HG02623 (cell line): ENCODE results near the gene CILP2.

Experiments
- ATAC-seq: cut with Tn5 transposase; IDR thresholded peaks from one replicate; pipeline ENCODE4 v1.9.1; 2021; ENCODE audit warnings: moderate library complexity; ENCODE audit not compliant: unreplicated experiment

Gene CILP2

DNA sequence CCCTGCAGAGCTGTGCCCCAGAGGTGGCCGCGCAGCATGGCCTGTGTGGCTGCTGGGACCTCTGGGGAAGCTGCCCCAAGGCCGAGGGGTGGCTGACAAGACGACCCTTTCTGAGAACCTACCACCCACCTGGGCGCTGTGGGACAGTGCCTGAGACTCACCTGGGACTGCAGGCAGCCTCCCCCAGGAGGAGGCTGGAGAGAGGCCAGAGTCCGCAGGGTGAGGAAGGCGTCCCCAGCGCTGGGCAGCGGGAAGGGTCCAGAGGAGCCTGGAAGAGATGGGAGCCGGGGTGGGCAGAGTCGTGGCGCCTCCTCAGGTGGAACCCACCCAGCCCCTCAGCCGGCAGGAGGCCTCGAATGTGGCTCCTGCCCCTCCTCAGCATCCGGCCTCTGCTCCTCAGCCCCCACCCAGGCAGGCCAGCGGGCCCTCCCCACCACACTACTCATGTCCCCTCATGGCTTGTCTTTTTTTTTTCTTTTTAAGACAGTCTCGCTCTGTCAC, 25.3 kb downstream of the CILP2 start:
- no peak for ATAC-seq

DNA sequence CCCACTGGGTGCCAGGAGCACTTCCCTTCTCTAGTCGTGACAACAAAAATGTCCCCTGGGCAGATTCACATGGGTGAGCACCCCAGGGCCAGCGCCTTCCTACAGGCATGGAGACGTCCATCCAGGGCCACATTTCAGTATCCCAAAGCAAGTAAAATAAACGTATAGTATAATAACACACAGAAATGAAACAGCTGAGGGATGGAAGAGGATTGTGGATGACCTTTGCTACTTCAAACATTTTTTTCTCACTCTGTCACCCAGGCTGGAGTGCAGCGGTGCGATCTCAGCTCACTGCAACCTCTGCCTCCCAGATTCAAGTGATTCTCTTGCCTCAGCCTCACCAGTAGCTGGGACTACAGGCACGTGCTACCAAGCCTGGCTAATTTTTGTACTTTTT, 28.2 kb downstream of the CILP2 start:
- no peak for ATAC-seq

DNA sequence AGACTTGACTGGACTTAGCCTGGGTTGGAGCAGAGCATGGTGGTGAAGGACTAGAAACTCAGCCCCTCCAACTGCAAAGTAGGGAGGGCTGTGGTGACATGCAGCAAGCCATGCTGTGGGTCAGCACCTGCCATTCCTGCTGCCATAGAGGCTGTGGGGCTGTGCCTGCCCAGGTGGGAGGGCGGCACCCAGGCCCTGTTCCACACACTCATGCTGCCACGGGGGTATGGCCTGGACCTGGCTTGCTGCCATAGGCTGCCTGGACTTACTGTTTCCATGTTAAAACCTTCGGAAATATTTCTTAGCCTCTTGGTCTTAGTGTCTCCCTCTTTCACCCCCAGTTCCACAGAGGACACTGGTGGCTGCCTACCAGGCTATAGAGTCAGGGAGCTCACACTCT, 29.3 kb downstream of the CILP2 start:
- no peak for ATAC-seq

DNA sequence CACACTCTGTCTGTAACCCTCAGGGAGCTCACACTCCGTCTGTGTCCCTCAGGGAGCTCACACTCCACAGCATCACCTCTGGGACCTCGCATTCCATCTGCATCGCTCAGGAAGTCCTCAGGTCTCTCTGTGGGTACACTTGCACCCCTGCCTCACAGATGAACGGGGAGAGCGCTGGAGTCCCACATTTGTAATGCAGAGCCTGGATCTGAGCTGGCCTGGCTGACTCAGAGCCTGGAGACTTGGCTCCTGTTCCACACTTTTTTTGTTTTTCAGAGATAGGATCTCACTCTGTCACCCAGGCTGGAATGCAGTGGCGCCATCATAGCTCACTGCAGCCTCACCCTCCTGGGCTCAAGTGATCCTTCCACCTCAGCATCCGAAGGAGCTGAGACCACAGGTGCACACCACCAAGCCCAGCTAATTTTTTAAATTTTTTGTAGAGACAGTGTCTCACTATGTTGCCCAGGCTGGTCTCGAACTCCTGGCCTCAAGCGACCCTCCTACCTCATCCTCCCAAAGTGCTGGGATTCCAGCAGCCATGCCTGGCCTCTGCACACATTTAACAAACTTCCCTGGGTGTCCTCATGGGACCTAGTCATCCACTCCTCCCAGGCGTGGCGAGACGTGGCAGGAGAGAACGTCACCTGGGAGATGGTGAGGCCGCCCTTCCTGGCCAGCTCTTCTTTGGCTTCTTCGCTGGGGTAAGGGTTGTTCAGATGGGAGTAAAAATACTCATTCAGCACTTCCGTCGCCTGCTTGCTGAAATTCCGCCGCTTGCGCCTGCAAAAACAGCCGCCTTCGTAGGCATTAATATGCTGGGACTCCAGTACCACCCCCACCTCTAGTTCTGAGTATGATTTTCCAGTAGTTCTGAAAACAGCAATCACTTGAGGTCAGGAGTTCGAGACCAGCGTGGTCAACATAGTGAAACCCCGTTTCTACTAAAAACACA, 31.0 kb downstream of the CILP2 start:
- ATAC-seq, result no peak

DNA sequence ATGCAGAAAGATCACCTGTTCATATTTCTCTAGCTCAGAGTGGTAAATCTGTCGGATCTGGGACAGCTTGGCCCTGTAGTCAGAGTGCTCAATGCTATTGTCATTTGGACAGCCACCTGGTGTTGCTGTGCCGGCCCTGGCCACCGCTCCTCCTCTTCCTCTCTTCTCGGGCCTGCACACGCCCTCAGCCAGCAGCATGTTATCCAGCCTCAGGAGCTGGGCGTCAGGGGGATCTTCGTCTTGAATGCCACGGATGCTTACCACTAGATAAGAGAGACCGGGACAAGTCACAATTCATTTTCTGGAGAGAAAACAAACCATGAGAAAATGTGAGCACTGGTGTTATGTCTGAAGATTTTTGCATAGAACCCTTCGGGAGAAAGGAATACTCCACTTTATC, 32.5 kb downstream of the CILP2 start:
- ATAC-seq, result no peak

DNA sequence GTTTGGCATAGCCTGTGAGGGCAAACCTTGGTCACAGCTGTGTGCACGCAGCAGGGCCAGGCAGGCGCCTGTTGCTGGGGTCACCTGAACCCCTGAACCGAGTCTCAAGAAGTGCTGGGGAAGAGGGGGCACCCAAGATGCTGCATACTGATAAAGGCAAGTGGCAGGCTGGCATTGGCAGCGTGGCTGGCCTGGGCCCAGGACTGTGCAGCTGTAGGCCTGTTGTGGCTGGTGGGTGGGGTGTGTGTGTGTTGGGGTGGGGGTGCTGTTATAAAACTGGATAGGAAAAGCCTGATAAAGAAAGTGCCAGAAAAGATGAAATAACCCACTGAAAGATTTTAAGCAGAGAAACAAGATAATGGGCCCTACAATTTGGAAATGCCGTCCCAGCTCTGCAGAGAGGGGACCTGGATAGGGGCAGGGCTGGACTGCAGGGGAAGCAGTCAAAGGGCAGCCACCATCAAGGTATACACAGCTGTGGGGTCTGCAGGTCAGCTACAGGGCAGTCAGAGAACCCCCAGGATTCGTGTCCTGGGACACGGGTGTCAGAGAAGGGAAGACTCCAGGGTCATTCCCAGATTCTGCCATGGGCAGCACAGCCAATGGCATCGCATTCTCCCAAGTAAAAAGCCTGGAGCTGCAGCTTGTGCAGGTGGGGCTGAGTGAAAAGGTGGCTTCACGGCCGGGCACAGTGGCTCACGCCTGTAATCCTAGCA, 33.2 kb downstream of the CILP2 start:
- ATAC-seq, result no peak

DNA sequence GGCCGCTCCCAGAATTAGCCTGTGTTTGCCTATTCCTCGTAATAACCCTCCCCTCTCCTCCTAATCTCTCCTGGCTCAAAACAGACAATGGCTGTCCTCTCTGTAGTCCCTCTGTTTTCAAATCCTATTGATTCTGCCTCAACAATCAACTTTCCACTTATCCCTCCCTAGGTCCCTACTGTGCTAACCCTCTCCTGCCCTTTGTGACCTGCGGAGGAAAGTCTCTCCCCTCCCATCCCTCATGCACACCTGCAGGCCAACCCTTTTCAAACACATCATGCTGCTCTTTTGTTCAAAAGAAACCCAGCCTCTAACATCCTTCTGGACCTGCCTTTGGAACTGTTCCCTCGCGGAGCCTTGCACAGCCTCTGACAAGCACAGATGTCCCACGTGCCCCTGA, 37.3 kb downstream of the CILP2 start:
- no peak for ATAC-seq

DNA sequence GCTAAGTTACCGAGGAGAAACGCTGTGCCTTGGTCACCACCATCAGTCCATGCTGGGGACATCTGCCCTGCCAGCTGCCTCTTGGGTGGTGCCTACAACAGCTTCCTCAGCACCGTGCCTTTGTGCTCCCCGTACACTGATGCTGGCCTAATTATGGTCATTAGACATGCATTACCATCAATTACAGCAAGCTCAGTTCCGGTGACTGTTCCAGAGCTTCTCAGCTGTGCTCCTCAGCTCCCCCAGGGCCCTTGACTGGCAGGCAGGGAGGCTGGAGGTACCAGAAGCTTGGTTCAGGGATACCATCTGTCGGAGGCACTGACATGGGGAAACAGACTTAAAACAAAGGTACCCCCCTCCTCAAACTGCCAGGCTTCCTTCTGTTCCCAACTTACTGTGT, 40.2 kb downstream of the CILP2 start:
- ATAC-seq, result no peak

DNA sequence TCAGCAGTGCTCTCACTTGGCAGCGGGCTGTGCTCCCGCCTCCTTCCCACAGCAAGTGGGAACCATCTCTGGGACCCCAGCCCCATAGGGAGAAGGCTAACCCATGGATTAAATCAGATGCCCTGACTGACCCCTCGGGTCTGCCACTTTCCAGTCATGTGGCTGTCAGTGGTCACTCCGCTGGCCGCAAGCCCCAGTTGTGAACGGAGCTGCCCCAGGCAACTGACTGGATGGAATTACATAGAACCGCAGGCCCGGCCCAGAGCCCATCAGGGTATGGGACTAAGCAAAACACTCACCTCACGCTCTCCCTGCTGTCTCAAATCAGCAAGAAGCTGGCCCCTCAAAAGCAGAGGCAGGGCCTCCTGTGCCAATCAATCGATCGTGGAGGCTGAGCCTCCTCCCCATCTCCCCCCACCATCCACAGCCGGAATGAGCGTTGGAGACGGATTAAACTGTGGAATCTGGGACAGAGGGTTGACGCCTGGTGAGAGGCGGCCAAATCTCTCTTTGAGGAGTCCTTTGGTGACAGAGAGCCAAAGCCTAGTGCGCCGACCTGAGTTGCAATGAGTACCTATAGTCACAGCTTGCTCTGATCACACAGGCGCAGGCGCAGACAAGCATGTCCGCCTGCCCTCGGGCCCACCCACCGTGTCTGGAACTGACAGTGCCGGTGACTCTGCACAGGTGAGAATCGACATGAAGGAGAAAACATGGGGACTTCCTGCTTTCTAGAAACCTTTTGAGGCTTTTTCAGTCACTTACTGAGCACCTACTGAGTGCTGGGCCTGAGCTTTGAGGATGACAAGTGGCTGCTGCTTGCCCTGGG, 41.7 kb downstream of the CILP2 start:
- ATAC-seq, result no peak

DNA sequence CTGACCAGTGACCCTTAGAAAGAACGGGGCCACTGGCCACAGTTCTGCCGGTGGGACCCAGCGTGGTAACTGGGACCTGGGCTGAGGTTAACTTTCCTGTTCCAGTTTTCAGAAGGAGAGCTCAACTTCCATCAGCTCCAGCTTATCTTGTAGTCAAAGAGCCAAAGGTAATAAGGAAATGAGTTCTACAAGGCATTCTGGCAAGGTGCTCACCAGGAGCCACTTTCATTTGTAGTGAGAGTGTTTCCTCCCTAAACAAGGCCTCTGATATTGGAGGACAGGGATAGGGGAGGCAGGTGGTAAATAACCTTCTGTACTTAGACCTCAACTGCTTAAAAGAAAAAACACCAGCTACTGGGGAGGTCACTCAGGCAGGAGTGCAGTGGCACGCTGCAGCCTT, 42.4 kb downstream of the CILP2 start:
- no peak for ATAC-seq

DNA sequence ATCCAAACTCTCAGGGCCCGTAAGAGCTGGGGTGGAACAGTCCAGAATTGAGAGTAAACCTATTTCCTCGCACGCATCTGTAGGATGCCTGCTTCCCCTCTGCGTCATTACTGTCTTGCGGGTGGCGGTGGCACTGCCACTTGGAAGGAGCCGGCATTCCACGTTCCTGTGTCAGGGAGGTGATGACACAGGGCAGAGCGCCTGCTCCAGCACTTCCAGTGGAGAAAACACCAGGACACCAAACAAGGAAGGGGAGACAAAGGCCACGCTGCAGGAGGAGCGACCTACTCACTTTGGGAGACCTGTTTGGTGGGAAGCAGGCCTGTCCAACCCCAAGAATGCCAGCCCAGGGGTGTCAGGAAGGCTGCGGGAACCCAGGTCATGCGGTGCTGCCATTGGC, 43.3 kb downstream of the CILP2 start:
- no peak for ATAC-seq

DNA sequence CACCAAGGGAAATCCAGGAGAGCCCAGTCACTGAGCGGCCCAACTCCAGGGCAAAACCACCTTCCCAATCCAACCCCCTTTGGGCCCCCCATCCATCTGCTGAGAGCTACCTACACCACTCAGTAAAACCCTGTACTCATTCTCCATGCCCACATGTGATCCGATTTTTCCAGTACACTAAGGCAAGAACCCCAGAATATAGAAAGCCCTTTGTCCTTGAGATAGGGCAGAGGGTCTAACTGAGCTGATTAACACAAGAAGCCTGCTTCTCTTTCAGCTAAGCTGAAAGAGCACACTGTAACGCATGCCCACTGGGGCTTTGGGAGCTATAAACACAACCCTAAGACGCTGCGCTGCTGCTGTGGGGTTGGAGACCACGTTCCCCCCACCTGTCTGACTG, 44.4 kb downstream of the CILP2 start:
- ATAC-seq, result no peak

DNA sequence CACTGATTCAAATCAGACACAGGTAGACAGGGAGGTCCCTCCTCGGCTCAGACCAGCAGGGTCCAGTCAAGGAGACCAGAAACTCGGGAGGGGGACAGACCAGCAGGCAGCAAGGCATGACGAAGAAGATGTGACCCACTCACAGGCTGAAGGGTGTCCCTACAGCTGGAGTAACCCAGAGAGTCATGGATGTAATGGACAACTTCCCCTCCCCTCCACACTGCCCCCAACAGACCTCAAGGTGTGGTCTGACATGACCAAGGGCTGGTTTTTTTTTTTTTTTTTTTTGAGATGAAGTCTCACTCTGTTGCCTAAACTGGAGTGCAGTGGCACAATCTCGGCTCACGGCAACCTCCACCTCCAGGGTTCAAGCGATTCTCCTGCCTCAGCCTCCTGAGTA, 46.3 kb downstream of the CILP2 start:
- ATAC-seq, result no peak

DNA sequence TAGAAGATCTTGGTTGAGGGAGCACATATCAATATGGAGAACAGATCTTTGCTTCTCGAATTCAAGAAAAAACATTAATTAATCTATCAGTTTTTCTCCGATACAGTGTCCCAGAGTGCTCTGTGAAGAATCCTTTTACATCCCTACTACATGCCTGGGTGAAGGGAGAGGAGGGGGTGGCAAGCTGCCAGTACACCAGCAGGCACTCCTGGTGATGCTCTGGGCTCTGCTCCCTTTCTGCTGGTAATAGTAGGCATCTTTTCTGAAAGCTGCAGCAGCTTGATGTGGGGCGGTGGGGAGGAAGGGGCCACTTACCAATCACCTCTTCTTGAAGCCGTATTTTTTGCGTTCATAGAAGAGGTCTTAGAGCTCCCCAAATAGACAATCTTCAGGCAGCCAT, 49.7 kb downstream of the CILP2 start:
- ATAC-seq, result no peak

DNA sequence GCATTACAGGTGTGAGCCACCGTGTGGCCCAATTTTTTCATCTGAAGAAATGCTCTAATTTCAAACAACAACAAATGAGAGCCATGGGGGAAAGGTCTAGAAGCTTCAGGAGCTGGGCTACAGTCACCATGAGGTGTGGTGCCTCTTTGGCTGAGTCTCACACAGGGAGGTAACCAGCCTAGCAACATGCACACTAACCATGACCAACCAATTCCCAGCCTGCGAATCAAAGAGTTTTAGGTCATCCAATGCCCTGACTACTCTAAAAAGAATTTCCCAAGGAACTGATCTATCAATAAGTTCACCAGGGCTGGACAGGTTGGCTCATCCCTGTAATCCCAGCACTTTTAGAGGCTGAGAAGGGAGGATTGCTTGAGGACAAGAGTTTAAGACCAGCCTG, 50.5 kb downstream of the CILP2 start:
- ATAC-seq, result no peak

DNA sequence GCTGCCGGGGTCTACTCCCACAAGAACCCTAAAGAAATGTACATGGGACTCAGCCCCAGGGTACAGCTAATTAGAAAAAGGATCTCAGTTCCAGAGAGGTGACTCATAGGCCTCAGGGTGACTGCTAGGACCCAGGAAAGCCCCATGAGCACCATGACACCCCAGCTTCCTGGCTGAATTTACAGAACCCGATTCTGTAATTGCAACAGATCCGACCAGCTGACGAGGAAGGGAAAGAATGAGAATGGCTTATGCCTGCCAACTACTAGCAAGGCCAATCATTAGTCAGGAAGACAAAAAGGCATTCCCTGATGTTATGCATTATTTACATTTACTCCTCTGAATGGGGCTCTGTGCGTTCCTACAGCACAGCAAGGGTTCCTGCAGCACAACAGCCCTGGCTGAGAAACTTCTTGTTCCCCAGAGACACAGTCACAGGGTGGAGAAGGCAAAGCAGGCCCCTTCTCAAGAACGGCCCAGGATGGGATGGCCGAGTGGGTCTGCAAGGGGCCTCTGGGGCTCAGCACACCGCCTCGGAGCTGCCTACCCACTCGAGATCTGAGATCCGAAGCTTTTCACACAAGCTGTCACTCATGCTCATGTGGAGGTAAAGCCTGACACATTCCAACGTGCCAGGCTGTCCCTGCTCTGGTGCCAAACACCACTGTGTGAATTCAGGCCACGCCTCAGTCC, 53.2 kb downstream of the CILP2 start:
- no peak for ATAC-seq

DNA sequence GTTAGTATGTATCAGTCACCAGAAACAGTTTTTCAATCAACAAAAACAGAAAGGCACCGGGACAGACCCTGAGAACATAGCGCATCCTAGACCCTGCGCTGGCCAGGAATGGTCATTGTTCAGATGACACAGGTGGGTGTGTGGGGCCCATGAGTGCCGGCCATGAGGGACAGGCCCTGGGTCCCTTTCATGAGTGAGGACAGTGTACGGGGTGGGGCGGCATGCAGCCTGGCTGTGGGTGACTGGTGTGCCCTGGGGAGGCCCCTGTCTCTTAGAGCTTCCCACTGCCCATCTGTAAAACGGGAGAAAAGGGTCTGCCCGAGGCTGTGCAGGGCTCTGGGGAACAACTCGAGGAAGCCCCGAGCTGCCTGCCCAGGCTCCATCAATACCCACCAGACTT, 54.6 kb downstream of the CILP2 start:
- ATAC-seq, result no peak

DNA sequence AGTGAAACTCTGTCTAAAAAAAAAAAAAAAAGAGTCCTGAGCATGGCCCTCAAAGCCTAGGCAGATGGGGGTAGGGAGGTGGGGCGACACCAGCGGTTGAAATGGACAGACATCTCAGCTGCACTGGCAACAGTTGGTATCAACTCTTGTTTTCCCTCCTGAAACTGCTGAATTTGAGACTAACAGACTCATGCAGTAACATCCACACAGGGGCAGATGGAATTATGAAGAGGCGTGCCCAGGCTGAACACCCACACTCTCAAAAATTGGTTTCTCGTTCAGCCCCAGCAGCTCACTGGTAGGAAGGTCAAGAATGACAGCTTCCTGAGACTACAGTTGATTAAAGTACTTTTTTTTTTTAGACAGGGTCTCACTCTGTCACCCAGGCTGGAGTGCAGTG, 56.3 kb downstream of the CILP2 start:
- no peak for ATAC-seq

DNA sequence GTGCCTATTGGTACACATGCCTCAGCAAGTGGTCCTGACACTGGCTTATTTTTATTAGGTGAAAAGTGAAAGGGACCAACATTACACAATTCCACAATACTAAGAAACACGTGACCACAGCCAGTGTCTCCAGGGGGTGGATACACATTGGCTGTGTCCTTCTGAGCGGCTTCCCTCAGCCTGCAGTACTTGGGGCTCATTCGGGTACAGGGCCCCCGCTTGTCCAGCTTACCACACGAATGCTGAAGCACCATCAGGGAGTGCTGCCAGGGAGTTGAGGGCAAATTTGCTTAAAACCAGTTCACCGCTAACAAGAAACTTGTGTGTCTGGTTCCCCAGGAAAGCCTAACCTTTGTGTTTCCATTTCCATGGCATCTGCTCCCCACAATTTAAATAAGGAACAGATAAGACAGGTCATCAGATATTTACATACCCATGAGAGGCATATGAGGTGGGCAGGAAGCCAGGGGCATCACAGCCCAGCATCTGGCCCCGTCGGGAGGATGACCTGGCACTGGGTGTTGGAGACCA, 57.2 kb downstream of the CILP2 start:
- ATAC-seq, result no peak
